ENCODE data around the gene TIGD3. TPM values are rescaled to one million over a fixed set of nuclear protein-coding genes. Genes with fewer than 3 reads are reported as not detected.

Gene TIGD3
- total and polyA plus RNA-seq, 9 of the 15 experiments (the other 6 are each of a cell fraction or from before 2014, with no cell fraction given), result 0.06 to 1.3 (median 0.56) TPM

- no peak overlapping the region for H3K4me3 ChIP-seq
- H3K4me2 ChIP-seq (ENCODE audit: insufficient read depth, low read length), result no peak overlapping the region
- ChIA-PET POLR2A (interaction anchor here (1.0 to 8.2 kb wide), 9 partner anchors 8 to 173 kb away, joined by 3 to 119 read pairs (median 5); partner anchors contain the start of gene MALAT1), CTCF (ENCODE audit: low intra/inter-chr PET ratio) (interaction anchor here (1.0 to 2.2 kb wide), 4 partner anchors 14 to 126 kb away, joined by 5 to 26 read pairs (median 6); no protein-coding TSS in a partner anchor)
- H4K20me1 ChIP-seq (replicated peaks; ENCODE audit: control insufficient read depth, insufficient read depth, low read length), result no peaks in the 10 kb centered on the region
- intact Hi-C loops (cut with micrococcal nuclease), result loop anchor here (1.0 to 2.0 kb wide), 3 partner anchors 14 to 126 kb away; no protein-coding TSS in a partner anchor
- BruUV-seq (replicated peaks), result no TSS peak
- no peak for FAIRE-seq
- DNase-seq (ENCODE audit: extremely low read depth in 1 of 4, low spot score in 3 of 4), result no peak
- TF ChIP-seq ZBTB33 (CRISPR knock-in tag; IDR thresholded peaks at IDR 0.05) (peak; percentile 44; the same call in 1 of the 2 replicates), ZNF121 (CRISPR knock-in tag; conservative IDR thresholded peaks at IDR 0.05) (peak; percentile 87), KDM1A (IDR thresholded peaks at IDR 0.05) (peak in 1 of 2 experiments; percentile 63; a peak in 3 of 4 replicates), AFF4 (CRISPR knock-in tag; IDR thresholded peaks at IDR 0.05) (no peak)
- WGBS (ENCODE audit: insufficient coverage, low coverage, missing lambda C conversion rate), result 55% methylated on average over 7 of the region's 7 CpGs
- H3K9ac ChIP-seq (ENCODE audit: insufficient read depth in 1 of 2, low read depth in 2 of 2, low read length in 2 of 2), result no peak overlapping the region
- H2AFZ ChIP-seq (ENCODE audit: low read depth, low read length), result peak overlapping the region; percentile 89
- H3K4me1 ChIP-seq (replicated peaks in 1 of 2; ENCODE audit: control insufficient read depth in 2 of 2, insufficient read depth in 2 of 2, low read length in 2 of 2), result peaks cover 10 to 17% of the 10 kb centered on the region in 2 experiments; a peak in 4 of 5 replicates
- H3K36me3 ChIP-seq (ENCODE audit: control insufficient read depth, insufficient read depth, low read length), result peaks cover 2% of the 10 kb centered on the region
- no peaks in the 10 kb centered on the region for H3K9me3 ChIP-seq (replicated peaks; ENCODE audit: control insufficient read depth, insufficient read depth, low read depth, low read length)
- no peak for ATAC-seq
- no peaks in the 10 kb centered on the region for H3K27me3 ChIP-seq (ENCODE audit: control insufficient read depth in 2 of 2, insufficient read depth in 2 of 2, low read length in 2 of 2)
- H3K9me1 ChIP-seq (ENCODE audit: control insufficient read depth, insufficient read depth, low read length), result no peaks in the 10 kb centered on the region
- in situ Hi-C loops (cut with MboI), result no loop called here
- H3K79me2 ChIP-seq (ENCODE audit: control insufficient read depth, insufficient read depth, low read length), result peaks cover 22% of the 10 kb centered on the region
- H3K27ac ChIP-seq (ENCODE audit: extremely low read depth, low read depth, low read length), result no peak overlapping the region
Observed at GRCh38 chr11:65330544-65330943, 24.0 kb upstream of the TIGD3 start.
